Activated T-helper 2 cell treated with anti-CD3 and anti-CD28 coated beads, Interferon-gamma antibody, Interleukin-2, Interleukin-4, amounts not matched to agents 10 μg/mL and 5 μg/mL and 100 μg/mL, durations not matched to agents 14 hours and 24 hours and 36 hours (primary cell): ENCODE results near the gene ITGB2. TPM values are rescaled to one million over a fixed set of nuclear protein-coding genes. Genes with fewer than 3 reads are reported as not detected.

ENCODE experiments used
- DNase-seq: peaks from one replicate; pipeline ENCODE4 v3.0.0; 2021; ENCODE audit warnings: low spot score
- H3K27ac Mint-ChIP-seq: one replicate; pipeline ENCODE4 v1.8.0; 2021; ENCODE audit warnings: mixed read lengths
- H3K27me3 Mint-ChIP-seq: one replicate; pipeline ENCODE4 v1.8.0; 2021; ENCODE audit warnings: low read depth, mixed read lengths
- H3K36me3 Mint-ChIP-seq: one replicate; pipeline ENCODE4 v1.8.0; 2021; ENCODE audit warnings: low read depth, mixed read lengths
- H3K4me1 Mint-ChIP-seq: one replicate; pipeline ENCODE4 v1.8.0; 2021; ENCODE audit warnings: low read depth, mixed read lengths
- H3K4me3 Mint-ChIP-seq: one replicate; pipeline ENCODE4 v1.8.0; 2021; ENCODE audit warnings: low read depth, mild to moderate bottlenecking, moderate library complexity, mixed read lengths
- H3K9me3 Mint-ChIP-seq: one replicate; pipeline ENCODE4 v1.8.0; 2021; ENCODE audit warnings: mixed read lengths
- intact Hi-C: fragments of 100-400 bp; cut with micrococcal nuclease; formaldehyde crosslinking; loops from one replicate; pipeline ENCODE4 v1.15.1; 2023
- total RNA-seq: library from RNA; stranded (reverse); gene quantifications from 2 replicates; pipeline ENCODE4 v1.2.3, GENCODE V29; 2022

ITGB2 gene
- total RNA-seq, 1 donor from 2014 or later = 210 TPM

- Mint-ChIP-seq H3K27me3 (peaks cover 9% of the 10 kb centered on the region), H3K27ac (peak overlapping the region; percentile 33), H3K4me3 (peak overlapping the region; percentile 45), H3K36me3 (peaks cover 18% of the 10 kb centered on the region), H3K9me3 (no peaks in the 10 kb centered on the region), H3K4me1 (peaks cover 9% of the 10 kb centered on the region)
- DNase-seq = peak; percentile 48
- intact Hi-C loops = loop anchor here (2.0 kb wide), 1 partner anchor 23 kb away; no protein-coding TSS in a partner anchor
Measured at GRCh38 chr21:44845418-44846223, 75.1 kb downstream of the ITGB2 start.

GRCh38 chr21:44844256-44844655, 76.4 kb downstream of the ITGB2 start:
- Mint-ChIP-seq H3K27ac (no peak overlapping the region), H3K27me3 (peaks cover 9% of the 10 kb centered on the region), H3K4me3 (no peak overlapping the region), H3K4me1 (peaks cover 9% of the 10 kb centered on the region), H3K36me3 (peaks cover 7% of the 10 kb centered on the region), H3K9me3 (no peaks in the 10 kb centered on the region)
- intact Hi-C loops = no loop called here
- DNase-seq = no peak

GRCh38 chr21:44842721-44843445, 77.8 kb downstream of the ITGB2 start:
- H3K27me3 Mint-ChIP-seq = peaks cover 9% of the 10 kb centered on the region
- no peaks in the 10 kb centered on the region for H3K36me3 Mint-ChIP-seq
- H3K27ac Mint-ChIP-seq = no peak overlapping the region
- no peaks in the 10 kb centered on the region for H3K9me3 Mint-ChIP-seq
- DNase-seq = no peak
- H3K4me1 Mint-ChIP-seq = peaks cover 9% of the 10 kb centered on the region
- intact Hi-C loops = no loop called here
- no peak overlapping the region for H3K4me3 Mint-ChIP-seq

DNA sequence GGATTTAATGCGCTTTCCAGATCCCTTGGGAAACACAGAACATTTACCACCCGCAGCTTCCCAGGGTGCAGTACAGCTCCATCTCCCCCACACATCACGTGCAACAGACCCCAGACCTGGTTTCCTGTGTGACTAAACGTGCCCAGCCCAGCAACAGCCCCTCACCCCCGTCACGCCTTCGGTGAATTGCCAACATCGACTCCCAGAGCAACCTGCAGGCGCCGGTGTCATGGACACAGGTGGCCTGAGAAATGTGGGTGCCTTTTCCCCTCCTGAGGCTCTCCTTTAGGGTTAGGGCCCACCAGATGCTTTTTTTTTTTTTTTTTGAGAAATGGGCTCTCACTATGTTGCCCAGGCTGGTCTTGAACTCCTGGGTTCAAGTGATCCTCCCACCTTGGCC, 78.6 kb downstream of the ITGB2 start:
- Mint-ChIP-seq H3K9me3 (no peaks in the 10 kb centered on the region), H3K27me3 (peaks cover 9% of the 10 kb centered on the region), H3K27ac (no peak overlapping the region), H3K4me3 (no peak overlapping the region), H3K4me1 (peaks cover 9% of the 10 kb centered on the region), H3K36me3 (no peaks in the 10 kb centered on the region)
- intact Hi-C loops = no loop called here
- DNase-seq = no peak

GRCh38 chr21:44840771-44841170, 79.9 kb downstream of the ITGB2 start:
- no peaks in the 10 kb centered on the region for H3K9me3 Mint-ChIP-seq
- no peak for DNase-seq
- peaks cover 9% of the 10 kb centered on the region for H3K27me3 Mint-ChIP-seq
- H3K36me3 Mint-ChIP-seq = no peaks in the 10 kb centered on the region
- no peak overlapping the region for H3K4me3 Mint-ChIP-seq
- H3K4me1 Mint-ChIP-seq = peaks cover 3% of the 10 kb centered on the region
- H3K27ac Mint-ChIP-seq = no peak overlapping the region
- intact Hi-C loops = no loop called here

DNA sequence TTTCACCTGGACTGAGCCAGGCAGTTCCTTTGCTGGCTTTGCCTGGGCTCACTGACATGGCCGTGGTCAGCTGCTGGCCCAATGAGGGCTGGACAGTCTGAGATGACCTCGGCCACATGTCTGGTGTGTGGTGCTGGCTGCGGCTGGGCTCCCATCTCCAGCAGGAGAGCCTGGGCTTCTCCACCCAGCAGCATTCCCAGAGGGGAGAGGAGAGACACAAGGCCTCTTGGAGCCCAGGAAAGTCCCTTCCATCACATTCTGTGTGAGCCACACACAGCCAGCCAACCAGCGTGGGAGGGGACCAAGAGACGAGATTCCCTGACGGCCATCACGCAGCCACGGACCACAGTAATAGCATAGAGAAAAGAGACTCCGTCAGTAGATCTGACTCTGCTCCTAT, 81.7 kb downstream of the ITGB2 start:
- Mint-ChIP-seq H3K27me3 (peaks cover 4% of the 10 kb centered on the region), H3K27ac (no peak overlapping the region), H3K4me1 (no peaks in the 10 kb centered on the region), H3K9me3 (no peaks in the 10 kb centered on the region), H3K4me3 (no peak overlapping the region), H3K36me3 (no peaks in the 10 kb centered on the region)
- no peak for DNase-seq
- intact Hi-C loops = no loop called here

DNA sequence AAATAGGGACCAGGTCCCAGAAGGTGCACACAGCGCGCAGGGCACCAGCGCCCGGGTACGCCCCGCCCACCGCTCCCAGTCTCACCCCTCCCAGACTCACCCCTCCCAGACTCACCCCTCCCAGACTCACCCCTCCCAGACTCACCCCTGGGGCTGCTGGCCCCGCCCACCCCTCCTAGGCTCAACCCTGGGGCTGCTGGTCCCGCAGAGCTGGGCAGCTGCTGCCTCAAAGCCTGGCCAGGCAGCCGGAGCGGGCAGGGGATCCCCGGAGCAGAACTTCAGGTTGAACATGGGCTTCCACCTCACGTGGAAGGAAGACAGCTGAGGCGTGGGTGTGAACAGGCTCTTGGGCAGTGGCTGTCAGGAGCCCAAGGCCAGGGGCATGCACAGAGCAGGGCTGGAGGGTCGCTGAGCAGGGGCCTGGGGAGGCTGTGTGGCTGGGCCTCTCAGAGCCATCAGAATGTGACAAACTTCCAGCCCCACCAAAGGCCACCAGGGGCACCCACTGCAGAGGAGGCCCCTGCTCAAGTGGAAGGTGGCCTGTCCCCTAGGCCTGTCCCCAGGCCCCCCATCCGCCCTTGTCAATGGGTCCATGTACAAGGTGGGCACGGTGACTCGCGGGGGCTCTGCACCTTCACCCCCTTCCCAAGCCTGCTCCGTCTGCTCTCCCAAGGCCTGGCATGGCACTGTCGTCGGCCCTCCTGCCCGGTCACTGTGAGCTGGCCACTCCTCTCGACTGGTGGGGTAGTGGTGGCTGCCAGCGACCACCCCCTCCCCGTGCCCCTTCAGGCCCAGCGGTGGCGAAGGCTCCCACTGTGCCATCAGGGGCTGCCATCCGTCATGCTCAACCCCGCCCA, 82.4 kb downstream of the ITGB2 start:
- H3K4me1 Mint-ChIP-seq = no peaks in the 10 kb centered on the region
- H3K4me3 Mint-ChIP-seq = no peak overlapping the region
- peaks cover 4% of the 10 kb centered on the region for H3K27me3 Mint-ChIP-seq
- no peaks in the 10 kb centered on the region for H3K9me3 Mint-ChIP-seq
- no peak for DNase-seq
- intact Hi-C loops = no loop called here
- no peaks in the 10 kb centered on the region for H3K36me3 Mint-ChIP-seq
- no peak overlapping the region for H3K27ac Mint-ChIP-seq

GRCh38 chr21:44837537-44837936, 83.2 kb downstream of the ITGB2 start:
- intact Hi-C loops = no loop called here
- peaks cover 3% of the 10 kb centered on the region for H3K27me3 Mint-ChIP-seq
- H3K4me1 Mint-ChIP-seq = no peaks in the 10 kb centered on the region
- no peak overlapping the region for H3K4me3 Mint-ChIP-seq
- H3K36me3 Mint-ChIP-seq = no peaks in the 10 kb centered on the region
- no peak for DNase-seq
- no peaks in the 10 kb centered on the region for H3K9me3 Mint-ChIP-seq
- H3K27ac Mint-ChIP-seq = no peak overlapping the region

GRCh38 chr21:44836666-44837471, 83.8 kb downstream of the ITGB2 start:
- Mint-ChIP-seq H3K27ac (no peak overlapping the region), H3K27me3 (no peaks in the 10 kb centered on the region), H3K36me3 (no peaks in the 10 kb centered on the region), H3K4me1 (no peaks in the 10 kb centered on the region), H3K4me3 (no peak overlapping the region), H3K9me3 (no peaks in the 10 kb centered on the region)
- intact Hi-C loops = no loop called here
- DNase-seq = no peak

GRCh38 chr21:44836349-44836665, 84.4 kb downstream of the ITGB2 start:
- Mint-ChIP-seq H3K27ac (no peak overlapping the region), H3K4me3 (no peak overlapping the region), H3K4me1 (peaks cover 2% of the 10 kb centered on the region), H3K9me3 (no peaks in the 10 kb centered on the region), H3K27me3 (peaks cover 1% of the 10 kb centered on the region), H3K36me3 (no peaks in the 10 kb centered on the region)
- intact Hi-C loops = no loop called here
- no peak for DNase-seq
